IPS DF 19.7 (cell line): ENCODE data around the gene NMS.
A peak's percentile ranks its signal among the peaks of the same experiment; 100 is the strongest.
"Not testable (repeated sequence)": the region's sequence is repeated elsewhere in the genome, so short reads cannot be mapped to it uniquely, and the experiment has no call there.

ENCODE experiments used
- DNase-seq: peaks from one replicate; pipeline ENCODE4 v3.0.0-alpha.2; 2013; ENCODE audit warnings: low read depth, low spot score

Gene NMS, protein sequence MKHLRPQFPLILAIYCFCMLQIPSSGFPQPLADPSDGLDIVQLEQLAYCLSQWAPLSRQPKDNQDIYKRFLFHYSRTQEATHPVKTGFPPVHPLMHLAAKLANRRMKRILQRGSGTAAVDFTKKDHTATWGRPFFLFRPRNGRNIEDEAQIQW

DNA sequence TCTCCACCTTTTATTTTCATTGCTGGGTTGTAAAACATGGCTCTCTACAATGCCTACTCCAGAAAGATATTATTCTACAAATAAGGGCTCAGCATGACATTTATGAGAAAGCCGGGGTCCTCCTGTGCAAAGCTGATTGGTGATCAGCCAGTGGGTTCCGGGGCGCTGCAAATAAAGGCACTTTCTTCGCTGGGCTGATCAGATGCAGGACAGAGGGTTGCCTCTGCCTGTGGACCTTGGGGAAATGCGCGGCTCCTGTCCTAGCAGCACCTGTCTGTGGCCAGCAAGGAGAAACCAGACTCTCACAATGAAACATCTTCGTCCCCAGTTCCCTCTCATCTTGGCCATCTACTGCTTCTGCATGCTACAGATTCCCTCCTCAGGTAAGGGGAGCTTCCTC lies at the start of gene NMS:
TSS of gene NMS (plus strand) at position 301 of the 400 bp plus-strand sequence. CDS start at position 308, 7 bp downstream.
- no peak for DNase-seq

DNA sequence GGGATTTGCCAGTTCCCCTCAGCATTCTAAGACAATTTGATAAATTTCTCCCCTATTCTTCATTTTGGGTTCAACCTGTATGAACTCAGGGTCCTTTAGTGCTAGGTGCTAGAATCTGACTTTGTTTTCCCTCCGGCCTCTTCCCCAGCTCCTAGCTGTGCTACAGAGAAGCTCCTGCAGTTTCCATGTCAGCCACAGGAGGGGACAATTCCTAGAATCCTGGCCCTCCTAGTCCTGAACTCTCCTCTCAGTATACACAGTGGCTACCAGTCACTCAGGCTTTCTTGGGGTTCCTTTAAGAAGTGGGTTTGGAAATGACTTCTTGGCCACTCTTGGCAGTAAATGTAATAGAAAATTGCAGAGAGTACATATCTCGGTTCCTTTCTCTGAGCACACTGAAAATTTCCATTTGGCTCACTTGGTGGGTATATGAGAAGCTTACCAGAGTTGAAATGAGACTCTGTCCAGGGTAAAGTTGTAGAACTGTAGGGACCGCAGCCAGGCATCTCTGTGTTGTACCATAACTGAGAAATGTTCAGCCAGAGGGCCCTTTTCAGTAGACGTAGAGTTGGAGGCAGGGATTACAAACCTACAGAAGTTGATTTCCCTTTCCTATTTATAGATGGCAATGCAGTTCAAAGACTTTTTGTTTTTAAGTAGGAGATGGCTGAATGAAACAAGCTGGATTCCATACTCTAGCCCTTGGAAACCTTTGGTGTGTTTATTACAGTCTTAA lies 47.8 kb upstream of the NMS start:
- no peak for DNase-seq

DNA sequence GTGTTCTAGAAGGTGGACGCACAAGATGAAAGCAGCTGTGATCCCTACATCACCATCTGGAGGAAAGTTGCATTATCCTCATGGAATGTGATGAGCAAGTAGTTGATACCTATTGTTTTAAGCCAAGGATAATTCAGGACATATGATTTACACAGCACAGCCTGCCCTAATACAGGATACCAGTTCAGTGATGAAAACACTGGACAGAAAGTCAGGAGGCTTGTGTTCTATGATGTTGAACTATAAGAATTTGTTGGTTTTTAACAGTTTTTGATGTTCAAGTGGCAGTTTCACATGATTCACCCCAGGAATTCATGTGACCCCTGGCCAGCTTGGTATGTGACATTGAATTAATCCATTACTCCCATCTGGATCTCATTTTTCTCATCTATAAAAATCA lies 46.7 kb upstream of the NMS start:
- no peak for DNase-seq

DNA sequence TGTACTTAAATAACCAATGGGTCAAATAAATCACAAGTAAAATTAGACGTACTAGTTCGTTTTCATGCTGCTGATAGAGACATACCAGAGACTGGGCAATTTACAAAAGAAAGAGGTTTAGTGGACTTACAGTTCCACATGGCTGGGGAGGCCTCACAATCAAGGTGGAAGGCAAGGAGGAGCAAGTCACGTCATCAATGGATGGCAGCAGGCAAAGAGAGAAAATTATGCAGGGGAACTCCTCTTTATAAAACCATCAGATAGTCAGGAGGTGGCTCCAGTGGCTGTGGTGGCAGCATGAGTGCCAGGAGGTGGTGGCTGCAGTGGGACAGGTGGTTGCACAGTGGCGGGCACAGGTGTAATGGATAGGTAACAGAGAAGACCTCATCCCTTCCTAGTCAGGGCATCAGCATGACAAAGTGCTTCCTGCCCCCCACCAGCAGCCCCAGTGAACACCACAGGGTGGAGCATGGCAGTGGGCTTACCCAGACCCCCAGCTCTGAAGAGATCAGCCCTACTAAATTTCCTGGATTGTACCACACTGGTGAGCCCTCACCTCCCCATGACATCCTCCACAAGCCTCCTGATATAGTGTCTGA lies 45.9 kb upstream of the NMS start:
- DNase-seq, result no peak

DNA sequence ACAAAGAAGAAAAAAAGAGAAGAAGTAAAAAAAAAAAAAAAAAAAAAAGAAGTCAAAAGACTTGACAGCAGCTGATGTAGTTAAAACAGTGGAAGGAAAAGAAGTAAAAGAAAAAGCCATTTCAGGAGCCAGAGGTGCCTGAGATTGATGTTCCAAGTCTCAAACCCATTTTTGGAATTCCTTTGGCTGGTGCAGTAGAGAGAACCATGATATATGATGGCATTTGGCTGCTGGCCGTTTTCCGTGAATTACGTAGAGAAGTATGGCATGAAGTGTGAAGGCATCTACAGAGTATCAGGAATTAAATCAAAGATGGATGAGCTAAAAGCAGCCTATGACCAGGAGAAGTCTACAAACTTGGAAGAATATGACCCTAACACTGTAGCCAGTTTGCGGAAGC lies 45.2 kb upstream of the NMS start:
- no peak for DNase-seq

DNA sequence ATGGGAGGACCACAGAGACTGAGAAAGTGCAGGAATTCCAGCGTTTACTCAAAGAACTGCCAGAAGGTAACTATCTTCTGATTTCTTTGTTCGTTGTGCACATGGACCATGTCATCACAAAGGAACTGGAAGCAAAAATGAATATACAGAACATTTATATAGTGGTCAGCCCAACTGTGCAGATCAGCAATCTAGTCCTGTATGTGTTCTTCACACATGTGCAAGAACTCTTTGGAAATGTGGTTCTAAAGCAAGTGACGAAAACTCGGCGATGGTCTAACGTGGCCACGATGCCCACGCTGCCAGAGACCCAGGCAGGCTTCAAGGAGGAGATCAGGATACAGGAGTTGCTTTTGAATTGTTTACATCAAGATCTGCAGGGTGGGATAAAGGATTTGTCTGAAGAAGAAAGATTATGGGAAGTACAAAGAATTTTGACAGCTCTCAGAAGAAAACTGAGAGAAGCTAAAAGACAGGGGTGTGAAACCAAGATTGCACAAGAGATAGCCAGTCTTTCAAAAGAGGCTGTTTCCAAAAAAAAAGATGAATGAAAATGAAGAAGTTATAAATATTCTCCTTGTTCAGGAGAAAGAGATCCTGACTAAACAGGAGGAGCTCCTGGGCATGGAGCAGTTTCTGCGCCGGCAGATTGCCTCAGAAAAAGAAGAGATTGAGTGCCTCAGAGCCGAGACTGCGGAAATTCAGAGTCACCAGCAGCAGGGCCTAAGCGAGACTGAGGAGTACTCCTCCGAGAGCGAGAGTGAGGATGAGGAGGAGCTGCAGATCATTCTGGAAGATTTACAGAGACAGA lies 44.5 kb upstream of the NMS start:
- DNase-seq, result no peak

DNA sequence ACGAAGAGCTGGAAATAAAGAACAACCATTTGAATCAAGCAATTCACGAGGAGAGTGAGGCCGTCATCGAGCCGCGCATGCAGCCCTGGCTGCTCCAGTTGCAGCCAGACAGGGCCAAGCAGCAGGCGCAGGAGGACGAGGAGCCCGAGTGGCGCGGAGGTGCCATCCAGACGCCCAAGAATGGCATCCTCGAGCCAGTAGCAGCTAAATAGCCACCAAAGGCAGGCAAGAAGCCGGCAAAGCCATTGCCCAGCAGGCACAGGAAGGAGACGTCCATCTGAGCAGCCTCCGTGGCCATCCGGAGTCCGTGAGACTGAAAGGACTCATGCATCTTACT lies 43.9 kb upstream of the NMS start:
- DNase-seq, result no peak

DNA sequence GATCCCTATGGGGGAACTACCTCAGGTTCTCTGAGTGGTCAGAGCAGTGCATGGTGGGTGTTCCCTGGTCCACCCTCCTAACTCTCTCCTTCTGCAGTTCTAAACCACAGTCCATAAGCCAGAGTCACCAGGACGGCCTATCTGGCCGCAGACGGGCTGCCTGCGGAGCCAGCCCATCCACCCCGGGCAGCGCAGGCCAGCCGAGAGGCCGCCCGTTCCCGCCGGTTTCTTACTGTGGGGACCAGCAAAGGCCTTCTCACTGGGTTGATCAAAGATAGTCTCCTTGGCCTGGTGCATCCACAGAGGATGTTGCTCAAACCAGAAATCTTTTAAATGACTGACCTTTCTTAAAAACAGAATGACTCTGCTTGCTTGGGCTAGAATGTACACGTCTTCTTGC lies 43.2 kb upstream of the NMS start:
- DNase-seq, result no peak

DNA sequence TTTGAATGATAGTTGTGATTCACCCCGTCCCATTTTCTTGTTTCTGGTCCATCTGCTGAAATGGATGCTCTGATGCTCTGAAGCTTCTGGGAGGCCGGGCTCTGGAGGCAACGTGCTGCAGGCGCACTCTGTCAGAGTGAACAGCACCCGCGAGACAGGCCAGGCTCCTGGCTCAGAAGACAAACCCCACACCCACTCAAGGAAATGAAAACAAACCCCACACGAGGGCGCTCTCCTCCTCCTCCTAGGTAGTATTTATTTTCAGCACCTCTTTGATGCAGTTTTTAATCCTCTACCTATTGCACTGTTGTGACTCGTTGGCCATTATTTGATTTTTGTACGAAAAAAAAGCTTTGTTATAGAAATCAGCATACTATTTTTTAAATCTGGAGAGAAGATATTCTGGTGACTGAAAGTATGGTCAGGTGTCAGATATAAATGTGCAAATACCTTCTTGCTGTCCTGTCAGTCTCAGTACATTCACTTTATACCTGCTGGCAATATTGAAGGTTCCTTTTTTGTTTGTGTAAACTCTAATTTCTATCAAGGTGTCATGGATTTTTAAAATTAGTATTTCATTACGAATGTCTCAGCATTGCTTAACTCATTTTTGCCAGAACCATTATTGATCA lies 42.5 kb upstream of the NMS start:
- no peak for DNase-seq

DNA sequence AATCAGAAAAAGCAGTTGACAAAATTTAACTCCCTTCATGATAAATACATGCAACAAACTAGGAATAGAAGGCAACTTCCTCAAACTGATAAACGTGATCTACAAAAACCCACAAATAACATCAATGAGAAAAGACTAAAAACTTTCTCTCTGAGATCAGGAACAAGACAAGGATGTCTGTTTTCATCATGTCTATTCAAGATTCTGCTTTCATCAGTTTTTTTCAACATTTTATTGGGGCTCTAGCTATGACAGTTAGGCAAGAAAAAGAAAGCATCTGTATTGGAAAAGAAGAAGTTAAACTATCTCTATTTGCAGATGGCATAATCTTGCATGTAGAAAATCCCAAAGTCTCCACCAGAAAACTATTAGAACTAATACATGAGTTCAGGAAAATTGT lies 40.6 kb upstream of the NMS start:
- no peak for DNase-seq

DNA sequence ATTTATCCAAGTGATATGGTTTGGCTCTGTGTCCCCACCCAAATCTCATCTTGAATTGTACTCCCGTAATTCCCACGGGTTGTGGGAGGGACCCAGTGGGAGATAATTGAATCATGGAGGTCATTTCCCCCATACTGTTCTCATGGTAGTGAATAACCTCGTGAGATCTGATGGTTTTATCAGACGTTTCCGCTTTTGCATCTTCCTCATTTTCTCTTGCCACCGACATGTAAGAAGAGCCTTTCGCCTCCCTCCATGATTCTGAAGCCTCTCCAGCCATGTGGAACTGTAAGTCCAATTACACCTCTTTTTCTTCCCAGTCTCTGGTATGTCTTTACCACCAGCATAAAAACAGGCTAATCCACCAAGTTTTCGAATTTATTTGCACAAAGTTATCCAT lies 32.5 kb upstream of the NMS start:
- DNase-seq, result no peak

DNA sequence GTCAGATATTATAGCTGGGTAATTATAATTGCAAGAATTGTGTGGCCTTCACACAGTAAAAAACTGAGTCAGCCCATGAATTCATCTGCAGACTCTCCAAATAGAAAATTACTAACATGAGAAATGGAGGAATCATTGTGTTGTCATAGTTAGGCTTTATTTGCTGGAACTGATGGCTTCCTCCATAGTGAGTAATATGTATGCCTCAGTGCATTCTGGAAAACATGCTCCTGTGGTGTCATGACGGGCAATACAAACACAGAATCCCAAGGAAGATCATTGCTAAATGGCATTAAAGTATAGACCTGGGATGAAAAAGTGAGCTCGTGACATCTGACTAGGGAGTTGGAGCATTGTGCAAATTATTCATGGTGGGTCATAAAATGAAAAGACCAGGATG lies 23.6 kb upstream of the NMS start:
- DNase-seq, result no peak

DNA sequence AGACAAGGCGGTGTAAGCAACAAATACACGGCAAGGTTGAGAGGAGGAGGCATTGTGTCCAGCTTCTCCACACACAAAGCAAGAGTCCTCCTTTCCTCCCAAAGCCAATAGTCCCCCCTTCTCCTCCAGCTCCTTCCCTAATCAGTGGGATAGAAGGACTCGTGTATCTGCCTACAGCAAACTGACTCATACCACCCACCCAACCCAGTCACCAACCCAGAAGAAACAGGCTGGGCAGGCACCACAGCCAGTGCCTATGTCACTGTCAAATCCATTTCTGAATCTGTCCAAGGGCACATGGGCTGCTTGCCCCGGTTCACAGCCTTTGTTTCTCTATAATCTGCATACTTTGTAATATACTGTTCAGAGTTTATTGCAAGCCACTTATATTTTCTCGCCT lies 19.2 kb upstream of the NMS start:
- no peak for DNase-seq

DNA sequence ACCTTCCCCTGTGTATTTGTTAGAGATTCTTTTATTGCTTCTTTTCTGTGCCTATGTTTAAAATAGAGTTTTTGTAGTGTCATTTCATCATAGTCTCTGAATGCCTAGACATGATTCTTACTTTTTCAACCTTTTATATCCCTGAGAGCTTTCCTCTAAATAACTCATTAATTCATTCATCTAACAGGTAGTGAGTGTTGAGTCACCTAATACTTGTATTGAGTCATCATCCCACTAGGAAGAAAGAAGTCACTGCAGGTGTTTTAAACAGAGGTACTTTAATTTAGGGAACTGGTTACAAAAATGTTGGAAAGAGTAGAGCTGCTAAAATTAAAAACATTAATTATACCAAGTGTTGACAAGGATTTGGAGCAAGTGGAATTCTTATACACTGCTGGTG lies 18.5 kb upstream of the NMS start:
- no peak for DNase-seq

DNA sequence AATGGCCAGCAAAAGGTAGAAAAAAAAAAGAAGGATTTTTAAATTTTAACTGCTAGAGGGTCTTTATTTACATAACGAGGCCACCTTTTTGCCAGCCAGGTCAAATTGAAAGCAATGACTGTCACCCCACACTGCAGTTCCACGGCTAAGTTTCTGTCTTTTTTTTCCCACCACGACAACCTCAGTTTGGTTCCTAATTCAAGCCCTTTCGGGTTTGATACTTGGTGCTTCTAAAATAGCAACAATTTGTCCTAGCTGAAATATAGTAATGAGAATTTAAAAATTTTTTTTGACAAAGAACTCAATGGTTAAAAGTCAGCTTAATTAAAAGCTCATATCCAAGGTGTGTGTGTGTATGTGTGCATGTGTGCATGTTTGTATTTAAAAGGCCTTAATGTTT lies 16.4 kb upstream of the NMS start:
- DNase-seq, result no peak

DNA sequence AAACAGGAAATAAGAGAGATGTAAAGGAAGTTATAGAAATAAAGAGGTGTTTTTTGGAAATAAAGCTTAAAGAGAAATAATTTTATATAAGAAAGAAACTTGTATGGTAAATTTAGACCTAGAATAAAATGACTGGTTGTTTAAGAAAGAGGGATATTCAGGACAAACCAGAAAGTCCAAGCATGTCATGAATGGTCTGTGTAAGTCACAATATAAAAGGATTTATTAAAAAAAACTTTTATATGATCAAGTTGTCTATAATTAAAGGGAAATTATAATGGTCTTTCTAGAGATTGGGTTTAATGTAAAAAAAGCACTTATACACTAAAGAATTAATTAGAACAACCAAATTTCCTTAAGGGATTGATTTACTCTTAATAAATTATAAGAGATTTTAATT lies 13.9 kb upstream of the NMS start:
- DNase-seq, result not testable (repeated sequence)

DNA sequence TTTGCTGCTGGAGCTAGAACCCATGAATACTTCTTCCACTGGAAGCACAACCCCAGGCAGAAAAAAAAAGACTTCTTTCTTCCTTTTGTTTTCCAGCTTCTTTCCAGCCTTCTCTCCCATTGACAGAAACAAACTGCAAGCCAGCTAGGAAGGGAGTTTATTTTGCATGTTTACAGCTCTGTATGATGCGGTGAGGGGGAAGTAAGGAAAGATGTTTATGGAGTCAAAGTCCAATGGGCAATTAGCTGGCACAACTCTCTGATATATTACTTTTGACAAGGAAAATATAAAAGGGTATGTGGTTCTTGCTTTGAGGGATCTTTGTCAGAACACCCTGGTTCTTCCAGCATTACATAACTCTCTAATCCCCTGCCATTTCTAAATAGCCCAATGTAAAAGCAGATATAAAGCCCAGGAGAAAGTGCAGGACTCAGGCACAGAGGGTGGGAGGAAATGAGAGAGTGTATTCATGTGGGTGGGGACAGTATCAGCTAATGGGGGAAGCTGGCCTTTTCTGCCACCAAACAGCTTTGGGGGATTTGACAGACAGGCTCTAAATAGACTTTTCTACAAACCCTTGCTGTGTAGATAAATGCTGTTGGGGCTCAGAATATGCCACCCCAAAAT lies 9.3 kb upstream of the NMS start:
- no peak for DNase-seq

DNA sequence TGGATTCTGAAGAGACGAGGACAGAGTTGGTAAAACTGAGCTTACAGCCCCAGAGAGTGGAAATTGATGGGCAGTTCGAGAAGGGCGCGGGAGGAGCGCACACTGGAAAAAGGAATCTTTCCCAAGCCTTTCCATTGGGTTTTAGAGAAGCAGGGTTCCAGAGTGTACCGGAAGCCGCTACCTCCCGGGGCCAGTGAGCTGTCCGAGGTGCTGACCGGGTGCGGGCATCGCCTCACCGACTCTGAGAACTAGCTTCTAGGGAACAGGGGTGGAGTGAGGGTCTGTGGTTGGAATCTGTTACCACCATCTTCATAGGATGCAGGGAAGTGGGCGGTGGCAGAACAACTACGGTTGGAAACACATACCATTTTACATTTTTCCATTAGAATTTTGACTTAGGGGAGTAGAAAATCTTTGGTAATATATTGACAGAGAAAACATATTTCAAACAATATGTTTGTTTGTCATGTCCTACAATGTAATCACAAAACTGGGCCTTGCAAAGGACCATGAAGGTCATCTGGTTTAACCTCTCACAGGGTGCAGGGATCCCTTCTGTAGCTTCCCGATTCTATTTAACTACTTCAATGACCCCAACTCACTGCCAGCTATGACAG lies 724 bp downstream of the NMS start:
- peak; percentile 17 for DNase-seq

DNA sequence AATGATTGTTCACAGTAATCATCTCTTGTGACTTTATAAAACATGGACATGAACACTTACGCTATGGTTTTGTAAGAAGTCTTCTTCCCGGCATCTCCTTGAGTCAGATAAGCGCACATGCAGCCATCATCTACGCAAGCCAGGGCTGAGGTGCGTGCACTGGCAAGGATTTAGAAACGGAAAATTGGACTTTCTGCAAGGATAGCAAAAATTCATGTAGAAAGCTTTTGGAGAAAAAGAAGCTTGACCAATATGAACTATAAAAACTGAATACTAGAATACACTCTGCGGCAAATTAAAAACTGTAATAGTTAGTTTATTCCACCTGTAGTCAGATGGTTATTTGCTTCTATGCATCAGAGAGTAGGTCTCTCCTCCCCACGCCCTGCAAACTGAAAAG lies 6.3 kb downstream of the NMS start:
- DNase-seq, result no peak

DNA sequence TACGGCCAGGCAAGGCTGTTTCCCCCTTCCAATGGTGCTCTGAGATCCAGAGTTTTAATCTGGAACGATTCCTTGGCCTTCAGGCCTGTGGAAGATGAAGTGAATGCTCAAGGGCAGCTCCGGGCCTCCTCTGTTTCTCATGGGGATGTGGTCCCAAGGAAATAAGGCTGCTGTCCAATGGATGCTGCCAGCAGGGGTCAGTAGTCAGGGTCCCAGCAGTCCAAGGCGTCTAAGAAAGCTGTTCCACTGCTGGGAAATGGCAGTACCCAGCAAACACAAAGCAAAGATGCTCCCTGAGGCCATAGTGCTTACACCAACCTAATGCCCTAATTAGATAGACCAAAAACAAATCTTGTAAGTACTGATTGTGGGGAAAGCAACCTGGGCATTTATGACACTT lies 12.5 kb downstream of the NMS start:
- DNase-seq, result no peak

DNA sequence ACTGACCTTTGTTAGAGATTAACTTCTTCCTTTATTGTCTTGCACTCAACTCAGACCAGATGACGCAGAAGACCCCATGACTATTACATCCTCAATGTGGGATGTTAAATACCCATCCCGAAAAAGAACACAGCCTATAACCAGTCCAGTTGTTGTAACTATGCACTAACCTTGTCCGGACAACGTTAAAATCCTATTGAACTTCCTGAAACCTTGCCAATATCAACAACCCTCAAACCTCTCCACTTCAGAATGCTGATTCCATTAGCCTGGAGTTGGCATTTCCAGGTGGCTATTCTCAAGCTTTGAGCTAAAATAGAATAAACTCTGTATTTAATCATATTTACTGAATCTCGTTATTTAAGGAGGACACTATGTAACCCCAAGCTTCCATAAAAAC lies 13.6 kb downstream of the NMS start:
- DNase-seq, result no peak
